Heart left ventricle (tissue), 13 donors: Measurements from ENCODE around the gene ITGA7.

Experiments
- CTCF ChIP-seq, 12 donors: fragments of 200-600 bp; sonication (generic) in 4 of 12; IDR thresholded peaks; one replicate each; pipeline versions ENCODE4 v1.5.0 to v1.8.0; 2018 to 2022; ENCODE audit warnings: antibody characterized with exemption in 12 of 12, mild to moderate bottlenecking in 5 of 12
- POLR2A ChIP-seq, 2 donors: fragments of 450-650 bp; IDR thresholded peaks; one replicate each; pipeline ENCODE4 v1.6.1; 2017; ENCODE audit warnings: antibody characterized with exemption in 2 of 2, mild to moderate bottlenecking in 2 of 2, moderate library complexity in 2 of 2
- donor health status: ischemic (EF 13 %, LVEDD 7.1; RV severe dilation, severe dysfunction).
- donor health status: DM: no; HTN: yes; CAD: no.
- donor health status: DM: no; HTN: no; CAD: no.
- donor health status: ischemic (EF 25% LVEDD 6.9; RV normal size, moderate dysfunction).
- donor health status: ischemic (EF 25% LVEDD 5.7; RV mildly dilated, moderate dysfunction).
- donor health status: ischemic (EF 35%, LVEDD 5.7; RV mildly dilated, moderate dysfunction).
- donor health status: nonischemic (EF 11% LVEDD 7.7; RV severe dilation, severe dysfunction).
- donor health status: DM: yes; HTN: yes; CAD: no.
- donor health status: PGD.
- donor health status: ischemic (EF 29% LVEDD 5.4; RV normal size, mild dysfunction).
- donor health status: nonischemic (EF 23%, LVEDD 6.1; RV moderate dilation, normal function).

GRCh38 chr12:55725556-55725955, 17.9 kb upstream of the ITGA7 start:
- TF ChIP-seq CTCF (IDR thresholded peaks at IDR 0.05): no peak
- TF ChIP-seq POLR2A (IDR thresholded peaks at IDR 0.05): no peak
